OCI-LY7 (cell line): Measurements from ENCODE around the gene GRHL3. TPM values are rescaled to one million over a fixed set of nuclear protein-coding genes. Genes with fewer than 3 reads are reported as not detected.

Experiments
- BruUV-seq: library from RNA; stranded (reverse); fragments of 400-500 nt; replicated peaks from 2 replicates; lab custom pipeline; 2021; lab: Mats Ljungman, UMichigan
- CTCF ChIA-PET: fragments of 300-600 bp; sonication (Branson Sonifier 250); formaldehyde crosslinking; loops from one replicate; lab custom pipeline; 2022; ENCODE audit warnings: antibody characterized with exemption; ENCODE audit not compliant: unreplicated experiment; lab: Charles Lee
- POLR2A ChIA-PET: fragments of 300-600 bp; sonication (Branson Sonifier 250); formaldehyde crosslinking; loops from one replicate; lab custom pipeline; 2022; ENCODE audit warnings: antibody characterized with exemption; lab: Charles Lee
- DNase-seq: peaks from one replicate; pipeline ENCODE4 v3.0.0-alpha.2; 2015; ENCODE audit warnings: low spot score
- H2AFZ ChIP-seq: fragments of 200-600 bp; sonication (generic), shearing (Covaris generic); 2 replicates; pipeline ENCODE4 v1.6.1; 2014; ENCODE audit warnings: mild to moderate bottlenecking, antibody characterized with exemption, low read length, moderate library complexity
- H3K27ac ChIP-seq: fragments of 200-600 bp; sonication (generic); 2 replicates; pipeline ENCODE4 v1.5.1; 2014; ENCODE audit warnings: mixed run types, low read depth, mild to moderate bottlenecking, moderate library complexity, low read length, inconsistent platforms; ENCODE audit not compliant: poor library complexity, severe bottlenecking
- H3K36me3 ChIP-seq: fragments of 200-600 bp; sonication (generic); 2 replicates; pipeline ENCODE4 v1.6.1; 2014; ENCODE audit warnings: mild to moderate bottlenecking, antibody characterized with exemption, low read length, moderate library complexity, mixed read lengths; ENCODE audit not compliant: insufficient read depth
- H3K4me1 ChIP-seq: fragments of 200-600 bp; sonication (generic); 2 replicates; pipeline ENCODE4 v1.5.1; 2014; ENCODE audit warnings: mild to moderate bottlenecking, low read length; ENCODE audit not compliant: insufficient read depth, poor library complexity, severe bottlenecking
- H3K4me2 ChIP-seq: fragments of 200-600 bp; sonication (generic); 2 replicates; pipeline ENCODE4 v1.6.1; 2014; ENCODE audit warnings: mild to moderate bottlenecking, low read length
- H3K4me3 ChIP-seq: fragments of 200-600 bp; sonication (generic); 2 replicates; pipeline ENCODE4 v1.5.1; 2014; ENCODE audit warnings: mild to moderate bottlenecking, low read depth, low read length; ENCODE audit not compliant: poor library complexity, severe bottlenecking
- H3K79me2 ChIP-seq: fragments of 200-600 bp; sonication (generic); 2 replicates; pipeline ENCODE4 v1.6.1; 2016; ENCODE audit warnings: low read depth, mild to moderate bottlenecking, low read length, moderate library complexity, mixed read lengths; ENCODE audit not compliant: insufficient read depth
- H3K9me2 ChIP-seq: fragments of 200-600 bp; sonication (generic); 2 replicates; pipeline ENCODE4 v1.6.1; 2016; ENCODE audit warnings: mild to moderate bottlenecking, low read length, mixed read lengths; ENCODE audit not compliant: insufficient read depth
- H3K9me3 ChIP-seq: fragments of 200-600 bp; sonication (generic); 2 replicates; pipeline ENCODE4 v1.6.1; 2014; ENCODE audit warnings: mild to moderate bottlenecking, mixed run types, low read length, mixed read lengths
- H4K20me1 ChIP-seq: fragments of 200-600 bp; sonication (generic); 2 replicates; pipeline ENCODE4 v1.6.1; 2014; ENCODE audit warnings: mild to moderate bottlenecking, antibody characterized with exemption, low read length, moderate library complexity, mixed read lengths; ENCODE audit not compliant: insufficient read depth
- EZH2phosphoT487 ChIP-seq: fragments of 200-600 bp; sonication (generic); IDR thresholded peaks from 2 replicates; pipeline ENCODE4 v1.6.1; 2018; ENCODE audit warnings: low read depth, borderline replicate concordance, mild to moderate bottlenecking, mixed run types, antibody characterized with exemption, low read length, moderate library complexity, mixed read lengths
- intact Hi-C: fragments of 100-400 bp; cut with micrococcal nuclease; formaldehyde crosslinking; loops from one replicate; pipeline ENCODE4 v1.10.0; 2022; ENCODE audit not compliant: unreplicated experiment
- total RNA-seq, 2 experiments: library from RNA; depleted of rRNA in 1 of 2; stranded (reverse); fragments of >200 nt in 1 of 2; shearing (Covaris generic) in 1 of 2; gene quantifications; 2 replicates each; pipeline ENCODE4 v1.2.3, GENCODE V29; 2014 to 2022
- TF ChIP-seq, protein P1 (sequence below): fragments of 200-600 bp; sonication (generic); conservative IDR thresholded peaks from 2 replicates; pipeline ENCODE4 v1.5.1; 2014; ENCODE audit warnings: mild to moderate bottlenecking, antibody characterized with exemption, low read length, moderate library complexity, mixed read lengths

Gene GRHL3
- total RNA-seq, 2 experiments from 2014 or later: 0.09 to 0.65 TPM

DNA sequence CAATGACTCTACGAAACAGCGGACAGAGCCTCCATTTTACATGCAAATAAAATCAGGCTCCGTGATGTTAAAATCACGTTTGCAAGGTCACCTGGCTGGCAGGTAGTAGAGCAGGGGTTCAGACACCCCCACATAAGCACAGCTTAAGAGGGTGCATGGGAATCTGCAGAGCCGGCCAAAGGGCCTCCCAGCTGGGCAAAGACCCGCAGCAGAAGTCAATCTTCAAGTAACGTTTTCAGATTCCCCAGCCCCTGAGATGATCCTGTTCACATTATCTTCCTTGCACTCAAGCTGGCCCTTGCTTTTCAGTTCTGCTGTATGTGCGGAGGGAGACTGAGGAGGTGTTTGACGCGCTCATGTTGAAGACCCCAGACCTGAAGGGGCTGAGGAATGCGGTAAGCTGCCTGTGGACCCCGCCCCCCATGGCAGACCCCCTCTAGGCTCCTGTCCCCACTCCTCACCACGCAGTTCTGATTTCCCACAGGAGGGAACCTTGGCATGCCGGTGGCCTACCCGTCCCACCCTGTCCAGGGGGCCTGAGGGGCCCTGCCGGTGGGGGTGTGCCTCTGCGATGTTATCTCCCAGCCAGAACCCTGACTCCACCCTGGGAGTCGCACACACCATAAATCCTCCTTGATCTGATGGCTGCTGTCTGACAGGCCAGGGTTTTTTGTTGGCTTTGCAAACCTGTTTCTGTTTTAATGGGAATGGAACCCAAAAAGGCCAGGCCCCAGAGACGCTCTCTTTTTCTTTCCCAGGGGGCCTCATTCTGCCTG, 28.2 kb downstream of the GRHL3 start:
- H3K4me2 ChIP-seq: no peak overlapping the region
- H3K4me3 ChIP-seq: no peak overlapping the region
- H4K20me1 ChIP-seq: no peaks in the 10 kb centered on the region
- H3K4me1 ChIP-seq: peaks cover 6% of the 10 kb centered on the region
- H3K36me3 ChIP-seq: no peaks in the 10 kb centered on the region
- no peaks in the 10 kb centered on the region for H3K9me3 ChIP-seq
- ChIA-PET POLR2A (interaction anchor here (0.6 kb wide), 1 partner anchor 365 kb away, joined by 4 read pairs; no protein-coding TSS in a partner anchor), CTCF (no interaction called here)
- intact Hi-C loops: no loop called here
- H3K9me2 ChIP-seq: no peaks in the 10 kb centered on the region
- H3K27ac ChIP-seq: no peak overlapping the region
- no peaks in the 10 kb centered on the region for H3K79me2 ChIP-seq
- no peak for DNase-seq
- TF ChIP-seq, protein P1, sequence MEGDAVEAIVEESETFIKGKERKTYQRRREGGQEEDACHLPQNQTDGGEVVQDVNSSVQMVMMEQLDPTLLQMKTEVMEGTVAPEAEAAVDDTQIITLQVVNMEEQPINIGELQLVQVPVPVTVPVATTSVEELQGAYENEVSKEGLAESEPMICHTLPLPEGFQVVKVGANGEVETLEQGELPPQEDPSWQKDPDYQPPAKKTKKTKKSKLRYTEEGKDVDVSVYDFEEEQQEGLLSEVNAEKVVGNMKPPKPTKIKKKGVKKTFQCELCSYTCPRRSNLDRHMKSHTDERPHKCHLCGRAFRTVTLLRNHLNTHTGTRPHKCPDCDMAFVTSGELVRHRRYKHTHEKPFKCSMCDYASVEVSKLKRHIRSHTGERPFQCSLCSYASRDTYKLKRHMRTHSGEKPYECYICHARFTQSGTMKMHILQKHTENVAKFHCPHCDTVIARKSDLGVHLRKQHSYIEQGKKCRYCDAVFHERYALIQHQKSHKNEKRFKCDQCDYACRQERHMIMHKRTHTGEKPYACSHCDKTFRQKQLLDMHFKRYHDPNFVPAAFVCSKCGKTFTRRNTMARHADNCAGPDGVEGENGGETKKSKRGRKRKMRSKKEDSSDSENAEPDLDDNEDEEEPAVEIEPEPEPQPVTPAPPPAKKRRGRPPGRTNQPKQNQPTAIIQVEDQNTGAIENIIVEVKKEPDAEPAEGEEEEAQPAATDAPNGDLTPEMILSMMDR: no peak
- no peak for TF ChIP-seq EZH2phosphoT487
- no peak overlapping the region for H2AFZ ChIP-seq
- BruUV-seq: no TSS peak

DNA sequence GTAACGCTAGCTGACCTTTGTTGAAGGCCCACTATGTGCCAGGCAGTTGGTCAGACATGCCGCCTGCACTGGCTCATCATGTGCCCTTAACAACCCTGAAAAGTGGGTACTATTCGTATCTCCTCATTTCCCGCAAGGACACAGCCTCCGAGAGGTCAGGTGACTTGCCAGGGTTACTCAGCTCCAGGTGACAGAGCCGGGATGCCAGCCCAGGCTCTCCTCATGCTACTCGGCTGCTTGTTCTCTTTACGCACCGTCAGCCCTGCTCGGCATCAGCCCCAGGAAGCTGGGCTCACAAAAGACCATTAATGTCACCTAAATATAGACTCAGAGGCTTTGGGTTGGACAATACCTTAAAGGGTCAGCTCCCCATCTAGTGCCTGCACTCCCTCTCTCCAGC, 29.0 kb downstream of the GRHL3 start:
- H3K27ac ChIP-seq: no peak overlapping the region
- intact Hi-C loops: no loop called here
- no peak overlapping the region for H2AFZ ChIP-seq
- ChIA-PET CTCF (interaction anchor here (1.4 kb wide), 1 partner anchor 10 kb away, joined by 3 read pairs; no protein-coding TSS in a partner anchor), POLR2A (interaction anchor here (0.6 kb wide), 1 partner anchor 13 kb away, joined by 3 read pairs; no protein-coding TSS in a partner anchor)
- no peaks in the 10 kb centered on the region for H3K79me2 ChIP-seq
- no peaks in the 10 kb centered on the region for H3K36me3 ChIP-seq
- peaks cover 7% of the 10 kb centered on the region for H3K4me1 ChIP-seq
- H3K9me3 ChIP-seq: no peaks in the 10 kb centered on the region
- no peaks in the 10 kb centered on the region for H4K20me1 ChIP-seq
- H3K4me2 ChIP-seq: no peak overlapping the region
- no peak for TF ChIP-seq EZH2phosphoT487
- TF ChIP-seq, protein P1: no peak
- BruUV-seq: no TSS peak
- no peaks in the 10 kb centered on the region for H3K9me2 ChIP-seq
- DNase-seq: no peak
- no peak overlapping the region for H3K4me3 ChIP-seq

DNA sequence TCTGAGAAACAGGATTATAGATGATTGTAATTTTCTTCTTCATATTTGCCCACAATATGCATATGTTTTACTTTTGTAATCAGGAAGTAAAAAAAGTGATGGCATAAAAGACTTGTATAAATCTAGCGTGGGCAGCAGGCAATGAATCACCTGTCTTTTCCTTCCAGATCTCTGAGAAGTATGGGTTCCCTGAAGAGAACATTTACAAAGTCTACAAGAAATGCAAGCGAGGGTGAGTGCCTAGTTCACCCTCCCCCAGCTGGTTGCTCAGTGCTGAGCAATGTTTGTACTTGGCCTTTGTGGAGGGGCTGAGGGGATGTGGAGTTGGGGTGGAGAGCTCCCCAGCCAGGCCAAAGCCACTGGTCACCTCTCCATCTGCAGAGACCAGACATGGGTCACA, 30.7 kb downstream of the GRHL3 start:
- ChIA-PET POLR2A (no interaction called here), CTCF (no interaction called here)
- no TSS peak for BruUV-seq
- Histone ChIP-seq H3K9me3 (no peaks in the 10 kb centered on the region), H3K4me3 (no peak overlapping the region), H4K20me1 (no peaks in the 10 kb centered on the region), H2AFZ (no peak overlapping the region), H3K4me1 (peaks cover 7% of the 10 kb centered on the region), H3K27ac (no peak overlapping the region), H3K4me2 (no peak overlapping the region), H3K36me3 (no peaks in the 10 kb centered on the region), H3K79me2 (no peaks in the 10 kb centered on the region), H3K9me2 (no peaks in the 10 kb centered on the region)
- TF ChIP-seq EZH2phosphoT487: no peak
- TF ChIP-seq, protein P1: no peak
- no peak for DNase-seq
- intact Hi-C loops: no loop called here
